CD4-positive, CD25-positive, alpha-beta regulatory T cell (primary cell): ENCODE results near the gene TCF7L1. TPM values are rescaled to one million over a fixed set of nuclear protein-coding genes. Genes with fewer than 3 reads are reported as not detected.

Experiments
- ATAC-seq, 2 donors: fragments of 150-1000 bp; cut with Tn5 transposase; one replicate each; pipeline ENCODE4 v1.10.0; 2021; ENCODE audit warnings: low read depth in 2 of 2, moderate number of reproducible peaks in 2 of 2, moderate library complexity in 1 of 2
- DNase-seq, 3 donors: peaks; one replicate each; pipeline versions ENCODE4 v3.0.0 to v3.0.0-alpha.2; 2012 to 2022; ENCODE audit warnings: mixed read lengths in 1 of 3
- H3K27ac ChIP-seq: one replicate; pipeline ENCODE4 v1.7.0; 2013; ENCODE audit warnings: mild to moderate bottlenecking, low read length; ENCODE audit not compliant: insufficient read depth, poor library complexity, severe bottlenecking
- H3K27me3 ChIP-seq: one replicate; pipeline ENCODE4 v1.7.0; 2013; ENCODE audit warnings: low read length; ENCODE audit not compliant: control insufficient read depth, insufficient read depth
- H3K36me3 ChIP-seq: one replicate; pipeline ENCODE4 v1.7.0; 2013; ENCODE audit warnings: mild to moderate bottlenecking, low read length, moderate library complexity; ENCODE audit not compliant: control insufficient read depth, insufficient read depth
- H3K4me1 ChIP-seq: 2 replicates; pipeline ENCODE4 v1.7.0; 2013; ENCODE audit warnings: mild to moderate bottlenecking, low read length; ENCODE audit not compliant: insufficient read depth, control insufficient read depth, poor library complexity, severe bottlenecking
- H3K4me3 ChIP-seq: one replicate; pipeline ENCODE4 v1.7.0; 2013; ENCODE audit warnings: low read depth, mild to moderate bottlenecking, low read length, moderate library complexity
- H3K9me3 ChIP-seq, 2 experiments: 1 replicate in 1 of 2; 2 replicates in 1 of 2; pipeline ENCODE4 v1.7.0; 2013; ENCODE audit warnings: low read length in 2 of 2, mild to moderate bottlenecking in 1 of 2, moderate library complexity in 1 of 2; ENCODE audit not compliant: control insufficient read depth in 2 of 2
- H3K27ac Mint-ChIP-seq, 3 donors: one replicate each; pipeline ENCODE4 v1.8.0; 2020 to 2022; ENCODE audit warnings: mild to moderate bottlenecking in 3 of 3, mixed read lengths in 3 of 3, moderate library complexity in 2 of 3
- H3K27me3 Mint-ChIP-seq: one replicate; pipeline ENCODE4 v1.8.0; 2022; ENCODE audit warnings: mild to moderate bottlenecking, mixed read lengths
- H3K36me3 Mint-ChIP-seq: one replicate; pipeline ENCODE4 v1.8.0; 2020; ENCODE audit warnings: mixed read lengths
- H3K4me1 Mint-ChIP-seq, 4 donors: one replicate each; pipeline ENCODE4 v1.8.0; 2020 to 2022; ENCODE audit warnings: mixed read lengths in 4 of 4, mild to moderate bottlenecking in 1 of 4
- H3K4me3 Mint-ChIP-seq, 4 donors: one replicate each; pipeline ENCODE4 v1.8.0; 2020 to 2022; ENCODE audit warnings: mild to moderate bottlenecking in 4 of 4, mixed read lengths in 4 of 4, moderate library complexity in 3 of 4
- H3K9me3 Mint-ChIP-seq, 7 donors: one replicate each; pipeline ENCODE4 v1.8.0; 2020 to 2022; ENCODE audit warnings: mixed read lengths in 7 of 7, mild to moderate bottlenecking in 3 of 7, moderate library complexity in 2 of 7
- polyA plus RNA-seq, 4 donors: library from polyadenylated mRNA; unstranded; fragments of 300-500 nt; fragmentation: Illumina TruSeq; gene quantifications; one replicate each; pipeline ENCODE4 v1.2.3, GENCODE V29; 2021
- total RNA-seq: library from RNA; stranded (reverse); gene quantifications from one replicate; pipeline ENCODE4 v1.2.3, GENCODE V29; 2022

The TCF7L1 gene
- total and polyA plus RNA-seq, 5 donors from 2014 or later = 0.07 to 0.10 TPM; not detected in 3

DNA sequence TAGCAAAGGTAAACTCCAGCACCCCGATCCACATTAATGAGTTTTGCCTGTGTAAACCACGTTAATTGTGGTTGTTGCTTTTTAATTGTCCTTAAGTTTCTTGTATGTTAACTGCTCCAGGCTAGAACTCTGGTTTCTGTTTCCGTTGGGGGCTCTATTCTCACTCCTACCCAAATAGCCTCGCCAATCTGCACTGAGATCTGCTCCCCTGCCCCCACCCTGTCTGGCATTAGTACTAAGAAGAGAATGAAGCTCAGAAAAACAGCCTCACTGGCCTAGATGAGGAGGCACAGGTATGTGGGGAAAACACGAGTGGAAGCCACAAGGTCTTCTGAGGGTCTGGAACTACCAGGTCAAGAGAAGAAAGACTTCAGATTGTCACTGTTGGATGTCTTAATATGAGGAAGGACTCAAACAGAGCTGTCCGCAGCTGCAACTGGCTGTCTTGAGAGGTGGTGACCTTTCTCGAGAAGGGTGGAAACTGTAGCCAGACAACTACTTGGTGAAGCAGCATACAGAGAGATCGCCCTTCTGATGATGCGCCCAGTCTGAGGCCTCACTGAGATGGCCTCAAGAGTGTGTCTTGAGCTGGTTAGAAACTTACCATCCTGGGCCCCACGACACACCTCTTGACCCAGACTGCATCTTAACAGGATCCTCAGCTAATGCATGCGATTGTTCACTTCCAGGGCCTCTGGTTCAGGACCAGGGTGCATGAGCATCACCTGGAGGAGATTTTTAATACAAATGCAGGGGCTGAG is 121.5 kb downstream of the TCF7L1 start:
- no peaks in the 10 kb centered on the region for H3K27me3 Mint-ChIP-seq
- ATAC-seq (no peak), DNase-seq (no peak)
- H3K27ac Mint-ChIP-seq = no peak overlapping the region
- H3K36me3 Mint-ChIP-seq = no peaks in the 10 kb centered on the region
- no peaks in the 10 kb centered on the region for H3K9me3 Mint-ChIP-seq
- no peaks in the 10 kb centered on the region for H3K4me1 ChIP-seq
- H3K27ac ChIP-seq = no peak overlapping the region
- peaks cover 0 to 5% (median 0%) of the 10 kb centered on the region in 4 donors for H3K4me1 Mint-ChIP-seq
- H3K4me3 ChIP-seq = no peak overlapping the region
- no peaks in the 10 kb centered on the region for H3K36me3 ChIP-seq
- no peaks in the 10 kb centered on the region for H3K9me3 ChIP-seq
- H3K27me3 ChIP-seq = no peaks in the 10 kb centered on the region
- H3K4me3 Mint-ChIP-seq = no peak overlapping the region

DNA sequence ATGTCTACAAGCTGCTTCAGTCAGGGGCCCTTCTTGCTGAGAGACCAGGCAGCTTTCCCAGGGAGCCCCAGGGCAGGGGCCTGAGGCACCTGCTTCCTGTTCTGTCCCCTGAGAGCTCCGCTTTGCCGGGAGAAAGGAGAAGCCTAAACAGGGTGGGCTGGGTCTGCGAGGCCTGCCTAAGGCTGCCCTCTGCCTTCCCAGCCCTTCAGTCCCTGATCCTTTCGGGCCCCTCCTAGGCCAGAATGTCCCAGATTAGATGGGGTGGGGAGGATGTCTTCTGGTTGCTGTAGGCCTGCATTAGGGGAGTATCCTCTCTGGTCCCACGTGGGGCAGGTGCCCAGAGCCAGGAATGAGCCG is 122.2 kb downstream of the TCF7L1 start:
- Histone ChIP-seq H3K36me3 (no peaks in the 10 kb centered on the region), H3K27ac (no peak overlapping the region), H3K9me3 (no peaks in the 10 kb centered on the region), H3K27me3 (no peaks in the 10 kb centered on the region), H3K4me1 (no peaks in the 10 kb centered on the region), H3K4me3 (no peak overlapping the region)
- ATAC-seq (no peak), DNase-seq (no peak)
- no peak overlapping the region for H3K4me3 Mint-ChIP-seq
- H3K4me1 Mint-ChIP-seq = peaks cover 0 to 5% (median 0%) of the 10 kb centered on the region in 4 donors
- no peaks in the 10 kb centered on the region for H3K27me3 Mint-ChIP-seq
- H3K36me3 Mint-ChIP-seq = no peaks in the 10 kb centered on the region
- H3K27ac Mint-ChIP-seq = no peak overlapping the region
- H3K9me3 Mint-ChIP-seq = peaks cover 0 to 2% (median 0%) of the 10 kb centered on the region in 7 donors

DNA sequence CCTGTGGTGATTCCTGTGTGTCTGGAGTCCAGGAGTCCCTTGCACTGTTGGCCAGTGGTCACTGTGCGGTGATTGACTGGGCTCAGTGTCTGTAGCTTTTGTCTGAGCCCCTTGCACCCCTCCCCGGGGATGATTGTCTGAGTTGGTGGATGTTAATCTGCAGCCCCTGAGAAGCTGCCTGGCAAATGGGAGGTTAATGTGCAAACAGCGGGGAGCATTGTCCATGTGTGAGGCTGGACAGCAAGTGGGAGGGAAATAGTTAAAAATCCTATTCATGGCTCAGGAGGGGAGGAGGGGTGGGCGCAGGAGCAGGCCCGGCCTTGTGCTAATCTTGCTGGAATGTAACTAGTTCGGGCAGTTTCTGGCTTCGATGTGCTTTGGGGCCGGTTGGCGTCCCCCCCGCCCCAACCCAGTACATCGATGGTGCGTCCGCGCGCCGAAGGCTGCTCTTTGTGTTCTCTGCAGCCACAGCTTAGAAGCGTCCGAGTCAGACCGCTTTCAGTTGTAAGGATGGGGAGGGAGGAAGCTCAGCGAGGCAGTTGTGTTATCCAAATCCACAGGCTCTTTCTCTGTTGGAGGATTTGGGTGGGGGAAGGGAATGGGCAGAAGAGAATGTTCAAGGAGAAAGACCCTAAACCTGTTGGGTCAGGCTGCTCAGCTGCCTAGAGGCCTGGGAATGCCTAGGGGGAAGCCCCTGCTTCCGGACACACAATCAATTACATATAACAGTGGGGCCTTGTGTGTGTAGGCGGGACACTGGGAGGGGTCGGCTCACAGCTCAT is 122.8 kb downstream of the TCF7L1 start:
- no peak overlapping the region for H3K27ac Mint-ChIP-seq
- Histone ChIP-seq H3K4me1 (no peaks in the 10 kb centered on the region), H3K36me3 (no peaks in the 10 kb centered on the region), H3K9me3 (no peaks in the 10 kb centered on the region), H3K27me3 (no peaks in the 10 kb centered on the region), H3K4me3 (no peak overlapping the region), H3K27ac (no peak overlapping the region)
- no peaks in the 10 kb centered on the region for H3K36me3 Mint-ChIP-seq
- DNase-seq (no peak), ATAC-seq (no peak)
- no peaks in the 10 kb centered on the region for H3K27me3 Mint-ChIP-seq
- H3K4me1 Mint-ChIP-seq = peaks cover 0 to under 1% (median 0%) of the 10 kb centered on the region in 4 donors
- H3K9me3 Mint-ChIP-seq = peaks cover 0 to 2% (median 0%) of the 10 kb centered on the region in 7 donors
- H3K4me3 Mint-ChIP-seq = no peak overlapping the region

DNA sequence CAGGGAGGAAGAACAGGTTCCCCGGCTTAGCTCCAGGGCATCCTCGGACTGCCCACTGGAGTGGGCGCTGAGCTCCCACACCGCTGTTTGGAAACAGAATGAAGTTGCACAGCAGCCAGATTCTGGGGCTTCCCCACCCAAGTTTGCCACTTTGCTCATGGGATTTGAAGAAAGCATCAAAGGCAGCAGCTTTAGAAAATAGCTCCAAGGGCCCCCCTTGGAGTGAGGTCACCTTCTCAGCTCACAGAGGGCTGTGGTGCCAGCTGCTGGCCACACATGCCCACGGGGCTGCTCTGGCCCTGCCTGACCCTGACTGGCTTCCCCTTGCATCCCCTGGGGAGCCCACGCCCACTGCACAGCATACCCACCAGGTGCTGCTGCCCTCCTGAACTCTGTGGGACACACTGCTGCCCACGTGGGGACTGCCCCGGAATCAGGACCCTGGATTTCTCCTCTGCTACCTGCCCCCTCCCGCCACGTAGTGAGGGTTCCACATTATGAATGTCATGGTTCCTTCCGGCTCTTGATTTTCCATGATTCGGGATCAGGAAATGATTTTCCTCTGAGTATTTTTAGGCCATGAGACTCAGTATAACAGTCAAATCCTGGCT is 124.3 kb downstream of the TCF7L1 start:
- no peaks in the 10 kb centered on the region for H3K4me1 Mint-ChIP-seq
- H3K4me1 ChIP-seq = no peaks in the 10 kb centered on the region
- H3K27ac Mint-ChIP-seq = no peak overlapping the region
- H3K9me3 ChIP-seq = no peaks in the 10 kb centered on the region
- H3K27me3 Mint-ChIP-seq = peaks cover under 1% of the 10 kb centered on the region
- no peak overlapping the region for H3K27ac ChIP-seq
- no peaks in the 10 kb centered on the region for H3K36me3 Mint-ChIP-seq
- no peaks in the 10 kb centered on the region for H3K36me3 ChIP-seq
- DNase-seq = no peak
- H3K4me3 ChIP-seq = no peak overlapping the region
- no peak for ATAC-seq
- no peak overlapping the region for H3K4me3 Mint-ChIP-seq
- peaks cover 0 to 2% (median 0%) of the 10 kb centered on the region in 7 donors for H3K9me3 Mint-ChIP-seq
- H3K27me3 ChIP-seq = no peaks in the 10 kb centered on the region

DNA sequence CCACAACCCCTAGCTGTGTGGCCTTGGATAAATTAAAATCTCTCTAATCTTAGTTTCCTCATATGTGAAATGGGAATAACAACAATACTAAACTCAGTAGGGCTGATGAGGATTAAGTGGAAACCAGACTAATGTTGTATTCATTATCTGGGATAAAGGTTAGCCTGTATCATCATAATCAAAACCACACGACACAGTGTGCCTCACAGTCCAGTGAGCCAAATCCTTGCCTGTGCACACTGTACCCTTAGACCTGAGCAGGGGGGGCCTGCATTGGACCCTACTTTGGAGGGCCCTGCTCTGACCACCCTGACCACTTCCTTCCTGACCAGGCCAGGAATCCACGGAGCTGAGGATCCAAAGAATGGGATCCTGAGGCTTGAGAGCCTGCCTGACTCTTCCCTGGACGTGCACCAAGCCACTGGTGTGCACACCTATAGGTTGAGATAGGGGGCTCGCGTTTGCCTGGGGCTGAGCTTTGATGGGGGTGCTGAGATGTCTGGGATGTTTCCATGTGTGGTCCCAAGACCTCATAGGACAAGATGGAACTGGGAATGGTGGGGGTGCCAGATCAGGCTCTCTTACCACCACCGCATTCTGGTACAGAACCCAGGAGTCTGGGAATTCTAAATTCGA is 124.9 kb downstream of the TCF7L1 start:
- Histone ChIP-seq H3K9me3 (no peaks in the 10 kb centered on the region), H3K27ac (no peak overlapping the region), H3K36me3 (no peaks in the 10 kb centered on the region), H3K4me3 (no peak overlapping the region), H3K4me1 (no peaks in the 10 kb centered on the region), H3K27me3 (no peaks in the 10 kb centered on the region)
- Mint-ChIP-seq H3K27me3 (peaks cover 7% of the 10 kb centered on the region), H3K4me1 (no peaks in the 10 kb centered on the region), H3K27ac (no peak overlapping the region), H3K9me3 (peaks cover 0 to 2% (median 0%) of the 10 kb centered on the region in 7 donors), H3K36me3 (no peaks in the 10 kb centered on the region), H3K4me3 (no peak overlapping the region)
- DNase-seq = no peak
- ATAC-seq = no peak

DNA sequence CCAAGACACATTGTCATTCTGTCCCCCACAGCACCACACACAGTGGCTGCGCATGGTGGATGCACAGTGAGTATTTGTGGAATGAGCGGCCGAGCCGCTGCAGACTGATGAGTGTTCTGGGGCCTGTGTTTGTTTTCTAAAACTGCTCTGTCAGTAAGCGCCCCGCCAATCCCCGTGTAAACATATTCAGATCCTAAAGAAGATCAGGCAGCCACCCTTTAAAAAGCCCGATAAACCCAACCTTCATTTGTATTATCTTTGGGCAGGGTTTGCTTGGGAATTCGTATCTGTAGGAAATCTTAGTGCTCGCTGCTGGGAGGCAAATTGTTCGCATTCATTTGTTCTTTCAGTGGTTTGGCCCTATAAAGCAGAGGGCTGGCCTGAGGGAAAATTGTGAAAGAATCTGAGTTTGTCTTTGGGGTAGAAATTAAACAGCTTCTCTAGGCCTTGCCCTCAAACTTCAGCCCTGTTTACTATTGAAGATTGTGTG is 126.0 kb downstream of the TCF7L1 start:
- Histone ChIP-seq H3K4me3 (no peak overlapping the region), H3K27me3 (no peaks in the 10 kb centered on the region), H3K4me1 (no peaks in the 10 kb centered on the region), H3K36me3 (no peaks in the 10 kb centered on the region), H3K9me3 (no peaks in the 10 kb centered on the region), H3K27ac (no peak overlapping the region)
- peaks cover 0 to 2% (median 0%) of the 10 kb centered on the region in 7 donors for H3K9me3 Mint-ChIP-seq
- H3K36me3 Mint-ChIP-seq = no peaks in the 10 kb centered on the region
- H3K27me3 Mint-ChIP-seq = peaks cover 13% of the 10 kb centered on the region
- DNase-seq = no peak
- no peaks in the 10 kb centered on the region for H3K4me1 Mint-ChIP-seq
- no peak overlapping the region for H3K4me3 Mint-ChIP-seq
- ATAC-seq = no peak
- no peak overlapping the region for H3K27ac Mint-ChIP-seq

DNA sequence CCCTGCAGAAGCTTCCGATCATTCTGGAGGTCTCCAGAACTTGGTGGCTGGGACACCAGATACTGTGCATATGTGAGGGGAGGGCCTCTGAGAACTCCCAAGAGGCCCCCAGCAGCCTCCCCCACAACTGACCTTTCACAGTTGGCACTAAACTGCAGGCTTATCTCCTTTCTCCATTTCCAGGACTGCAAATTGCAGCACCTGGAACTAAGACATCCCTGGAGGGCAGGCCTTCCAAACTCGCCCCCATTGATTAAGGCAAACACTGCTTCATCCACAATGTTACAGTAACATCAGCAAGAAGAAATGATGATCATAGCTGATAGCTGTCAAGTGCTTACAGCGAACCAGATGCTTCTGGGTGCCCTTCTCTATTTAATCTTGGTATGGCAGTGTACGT is 126.7 kb downstream of the TCF7L1 start:
- DNase-seq = no peak
- Histone ChIP-seq H3K27ac (no peak overlapping the region), H3K27me3 (peaks cover 1% of the 10 kb centered on the region), H3K4me1 (no peaks in the 10 kb centered on the region), H3K9me3 (no peaks in the 10 kb centered on the region), H3K36me3 (no peaks in the 10 kb centered on the region), H3K4me3 (no peak overlapping the region)
- no peak for ATAC-seq
- Mint-ChIP-seq H3K4me3 (no peak overlapping the region), H3K4me1 (peaks cover 0 to under 1% (median 0%) of the 10 kb centered on the region in 4 donors), H3K27me3 (peaks cover 15% of the 10 kb centered on the region), H3K36me3 (no peaks in the 10 kb centered on the region), H3K9me3 (peaks cover 0 to 2% (median 0%) of the 10 kb centered on the region in 7 donors), H3K27ac (no peak overlapping the region)
